OCI-LY7 (cell line): ENCODE measurements around the gene OST4. TPM values are rescaled to one million over a fixed set of nuclear protein-coding genes. Genes with fewer than 3 reads are reported as not detected.
A peak's percentile ranks its signal among the peaks of the same experiment; 100 is the strongest.

ENCODE experiments used
- BruUV-seq: library from RNA; stranded (reverse); fragments of 400-500 nt; replicated peaks from 2 replicates; lab custom pipeline; 2021; lab: Mats Ljungman, UMichigan
- CTCF ChIA-PET: fragments of 300-600 bp; sonication (Branson Sonifier 250); formaldehyde crosslinking; loops from one replicate; lab custom pipeline; 2022; ENCODE audit warnings: antibody characterized with exemption; ENCODE audit not compliant: unreplicated experiment; lab: Charles Lee
- POLR2A ChIA-PET: fragments of 300-600 bp; sonication (Branson Sonifier 250); formaldehyde crosslinking; loops from one replicate; lab custom pipeline; 2022; ENCODE audit warnings: antibody characterized with exemption; lab: Charles Lee
- DNase-seq: peaks from one replicate; pipeline ENCODE4 v3.0.0-alpha.2; 2015; ENCODE audit warnings: low spot score
- H2AFZ ChIP-seq: fragments of 200-600 bp; sonication (generic), shearing (Covaris generic); 2 replicates; pipeline ENCODE4 v1.6.1; 2014; ENCODE audit warnings: mild to moderate bottlenecking, antibody characterized with exemption, low read length, moderate library complexity
- H3K27ac ChIP-seq: fragments of 200-600 bp; sonication (generic); 2 replicates; pipeline ENCODE4 v1.5.1; 2014; ENCODE audit warnings: mixed run types, low read depth, mild to moderate bottlenecking, moderate library complexity, low read length, inconsistent platforms; ENCODE audit not compliant: poor library complexity, severe bottlenecking
- H3K36me3 ChIP-seq: fragments of 200-600 bp; sonication (generic); 2 replicates; pipeline ENCODE4 v1.6.1; 2014; ENCODE audit warnings: mild to moderate bottlenecking, antibody characterized with exemption, low read length, moderate library complexity, mixed read lengths; ENCODE audit not compliant: insufficient read depth
- H3K4me1 ChIP-seq: fragments of 200-600 bp; sonication (generic); 2 replicates; pipeline ENCODE4 v1.5.1; 2014; ENCODE audit warnings: mild to moderate bottlenecking, low read length; ENCODE audit not compliant: insufficient read depth, poor library complexity, severe bottlenecking
- H3K4me2 ChIP-seq: fragments of 200-600 bp; sonication (generic); 2 replicates; pipeline ENCODE4 v1.6.1; 2014; ENCODE audit warnings: mild to moderate bottlenecking, low read length
- H3K4me3 ChIP-seq: fragments of 200-600 bp; sonication (generic); 2 replicates; pipeline ENCODE4 v1.5.1; 2014; ENCODE audit warnings: mild to moderate bottlenecking, low read depth, low read length; ENCODE audit not compliant: poor library complexity, severe bottlenecking
- H3K79me2 ChIP-seq: fragments of 200-600 bp; sonication (generic); 2 replicates; pipeline ENCODE4 v1.6.1; 2016; ENCODE audit warnings: low read depth, mild to moderate bottlenecking, low read length, moderate library complexity, mixed read lengths; ENCODE audit not compliant: insufficient read depth
- H3K9me2 ChIP-seq: fragments of 200-600 bp; sonication (generic); 2 replicates; pipeline ENCODE4 v1.6.1; 2016; ENCODE audit warnings: mild to moderate bottlenecking, low read length, mixed read lengths; ENCODE audit not compliant: insufficient read depth
- H3K9me3 ChIP-seq: fragments of 200-600 bp; sonication (generic); 2 replicates; pipeline ENCODE4 v1.6.1; 2014; ENCODE audit warnings: mild to moderate bottlenecking, mixed run types, low read length, mixed read lengths
- H4K20me1 ChIP-seq: fragments of 200-600 bp; sonication (generic); 2 replicates; pipeline ENCODE4 v1.6.1; 2014; ENCODE audit warnings: mild to moderate bottlenecking, antibody characterized with exemption, low read length, moderate library complexity, mixed read lengths; ENCODE audit not compliant: insufficient read depth
- CTCF ChIP-seq: fragments of 200-600 bp; sonication (generic); conservative IDR thresholded peaks from 2 replicates; pipeline ENCODE4 v1.5.1; 2014; ENCODE audit warnings: mild to moderate bottlenecking, antibody characterized with exemption, low read length, moderate library complexity, mixed read lengths
- EZH2phosphoT487 ChIP-seq: fragments of 200-600 bp; sonication (generic); IDR thresholded peaks from 2 replicates; pipeline ENCODE4 v1.6.1; 2018; ENCODE audit warnings: low read depth, borderline replicate concordance, mild to moderate bottlenecking, mixed run types, antibody characterized with exemption, low read length, moderate library complexity, mixed read lengths
- intact Hi-C: fragments of 100-400 bp; cut with micrococcal nuclease; formaldehyde crosslinking; loops from one replicate; pipeline ENCODE4 v1.10.0; 2022; ENCODE audit not compliant: unreplicated experiment
- total RNA-seq, 2 experiments: library from RNA; depleted of rRNA in 1 of 2; stranded (reverse); fragments of >200 nt in 1 of 2; shearing (Covaris generic) in 1 of 2; gene quantifications; 2 replicates each; pipeline ENCODE4 v1.2.3, GENCODE V29; 2014 to 2022

The OST4 gene
- total RNA-seq, 2 experiments from 2014 or later: 214 to 267 TPM

GRCh38 chr2:27072920-27073319, 1.5 kb upstream of the OST4 start:
- 0 out of 2 replicates have a peak, but pooled peaks cover 4% of the 10 kb centered on the region for H4K20me1 ChIP-seq
- H3K4me1 ChIP-seq: peaks cover 71% of the 10 kb centered on the region
- no peaks in the 10 kb centered on the region for H3K9me3 ChIP-seq
- DNase-seq: no peak
- intact Hi-C loops: no loop called here
- H3K9me2 ChIP-seq: no peaks in the 10 kb centered on the region
- H3K79me2 ChIP-seq: peaks cover 26% of the 10 kb centered on the region
- H3K36me3 ChIP-seq: peaks cover 26% of the 10 kb centered on the region
- POLR2A ChIA-PET: interaction anchor here (1.0 to 3.8 kb wide), 5 partner anchors 9 to 139 kb away, joined by 3 to 18 read pairs (median 4); partner anchors contain the start of genes AGBL5, ATRAID and SLC5A6
- TF ChIP-seq CTCF (no peak), EZH2phosphoT487 (no peak)
- CTCF ChIA-PET: interaction anchor here (0.7 to 1.6 kb wide), 3 partner anchors 9 to 15 kb away, joined by 3 to 4 read pairs (median 3); no protein-coding TSS in a partner anchor
- H3K4me3 ChIP-seq: no peak overlapping the region
- BruUV-seq: no TSS peak
- peak overlapping the region; percentile 83 for H3K4me2 ChIP-seq
- peak overlapping the region; percentile 53 for H3K27ac ChIP-seq
- no peak overlapping the region for H2AFZ ChIP-seq

- Histone ChIP-seq H3K4me3 (peak overlapping the region; percentile 93), H4K20me1 (0 out of 2 replicates have a peak, but pooled peaks cover 4% of the 10 kb centered on the region), H3K27ac (peak overlapping the region; percentile 53), H2AFZ (peak overlapping the region; percentile 13; the same call in 1 of the 2 replicates), H3K9me3 (no peaks in the 10 kb centered on the region), H3K79me2 (peaks cover 26% of the 10 kb centered on the region), H3K4me2 (peak overlapping the region; percentile 83), H3K4me1 (peaks cover 64% of the 10 kb centered on the region), H3K36me3 (peaks cover 32% of the 10 kb centered on the region), H3K9me2 (no peaks in the 10 kb centered on the region)
- intact Hi-C loops: loop anchor here (1.0 to 2.0 kb wide), 3 partner anchors 14 to 39 kb away; partner anchors contain the start of genes AGBL5, KHK and TMEM214
- no peak for TF ChIP-seq EZH2phosphoT487
- no peak for TF ChIP-seq CTCF
- no TSS peak for BruUV-seq
- POLR2A ChIA-PET: interaction anchor here (1.0 to 3.8 kb wide), 4 partner anchors 8 to 21 kb away, joined by 4 to 18 read pairs (median 5); partner anchors contain the start of gene AGBL5
- DNase-seq: no peak
- CTCF ChIA-PET: interaction anchor here (0.7 to 1.6 kb wide), 2 partner anchors 12 to 15 kb away, joined by 3 read pairs; no protein-coding TSS in a partner anchor
Observed at GRCh38 chr2:27071990-27072830, 756 bp upstream of the OST4 start.
